Cortex of kidney (tissue), 1 donor: ENCODE results near the gene CDKL2.

ENCODE experiments used
- DNase-seq: peaks from one replicate; lab custom pipeline; 2025; lab: John Stamatoyannopoulos, UW

The CDKL2 gene

DNA sequence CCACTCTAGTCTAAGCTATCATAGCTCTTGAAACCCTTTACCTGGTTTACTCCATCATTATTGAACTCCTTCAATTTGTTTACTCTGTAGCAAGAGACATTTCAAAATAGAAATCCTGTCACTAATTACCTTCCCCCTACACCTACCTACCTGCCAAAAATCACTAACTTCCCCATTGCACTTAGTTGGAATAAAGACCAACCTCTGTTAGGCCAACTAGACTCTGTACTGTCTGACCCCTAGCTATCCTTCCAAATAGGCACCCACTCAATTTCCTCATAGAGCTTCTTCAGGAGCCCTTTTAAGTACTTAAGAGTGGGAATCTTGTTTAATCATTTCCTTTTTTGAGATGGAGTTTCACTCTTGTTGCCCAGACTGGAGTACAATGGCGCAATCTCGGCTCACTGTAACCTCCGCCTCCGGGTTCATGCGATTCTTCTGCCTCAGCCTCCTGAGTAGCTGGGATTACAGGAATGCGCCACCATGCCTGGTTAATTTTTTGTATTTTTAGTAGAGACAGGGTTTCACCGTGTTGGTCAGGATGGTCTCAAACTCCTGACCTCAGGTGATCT lies 8.9 kb upstream of the CDKL2 start:
- no peak for DNase-seq

DNA sequence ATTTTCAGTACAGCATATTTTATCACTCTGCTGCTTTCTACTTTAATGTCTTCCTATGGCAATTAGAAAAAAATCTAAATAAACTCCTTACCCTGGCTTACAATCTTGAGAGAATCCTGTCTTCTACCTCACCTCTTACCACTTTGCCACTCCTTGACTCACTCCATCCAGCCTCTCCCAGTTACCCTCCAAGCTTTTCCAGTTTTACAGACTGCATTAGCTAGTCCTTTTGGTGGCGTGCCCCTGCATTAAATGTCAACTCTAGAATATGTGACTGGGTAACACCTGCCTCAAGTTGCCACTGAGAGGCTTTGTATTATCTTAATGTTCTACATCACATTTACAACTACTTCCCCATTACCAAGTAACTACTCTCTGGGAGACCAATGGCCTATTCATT lies 7.5 kb upstream of the CDKL2 start:
- DNase-seq, result no peak

DNA sequence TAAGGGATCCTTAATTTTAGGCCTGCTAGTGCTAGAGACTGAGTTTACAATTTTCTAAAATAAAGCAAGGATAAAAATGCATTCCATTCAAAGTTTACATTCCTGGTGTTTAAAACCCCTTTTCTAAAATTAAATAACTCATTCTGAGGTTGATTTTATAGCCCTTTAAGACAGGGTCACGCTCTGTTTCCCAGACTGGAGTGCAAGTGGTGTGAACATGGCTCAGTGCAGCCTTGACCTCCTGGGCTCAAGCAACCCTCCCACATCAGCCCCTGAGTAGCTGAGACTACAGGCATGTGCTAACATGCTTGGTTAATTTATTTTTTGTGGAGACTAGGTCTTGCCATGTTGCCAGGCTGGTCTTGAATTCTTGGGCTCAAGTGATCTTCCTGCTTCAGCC lies 6.8 kb upstream of the CDKL2 start:
- DNase-seq, result no peak

DNA sequence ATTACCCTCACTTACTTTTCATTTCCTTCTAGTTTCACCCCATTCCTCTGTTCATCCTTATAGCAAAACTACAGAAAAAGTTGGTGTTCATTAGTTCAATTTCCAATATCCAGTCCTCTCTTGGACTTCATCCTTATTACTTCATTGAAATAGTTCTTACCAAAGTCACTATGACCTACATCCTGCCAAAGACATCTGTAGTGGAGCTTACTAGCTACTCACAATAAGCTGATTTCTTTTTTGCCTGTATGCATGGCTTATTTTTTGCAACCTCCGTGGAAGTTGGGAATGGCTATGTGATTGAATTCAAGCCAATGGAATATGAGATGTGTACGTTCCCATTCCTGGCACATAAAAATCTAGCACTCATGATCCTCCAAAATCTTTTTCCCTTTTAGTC lies 4.6 kb upstream of the CDKL2 start:
- DNase-seq, result no peak

DNA sequence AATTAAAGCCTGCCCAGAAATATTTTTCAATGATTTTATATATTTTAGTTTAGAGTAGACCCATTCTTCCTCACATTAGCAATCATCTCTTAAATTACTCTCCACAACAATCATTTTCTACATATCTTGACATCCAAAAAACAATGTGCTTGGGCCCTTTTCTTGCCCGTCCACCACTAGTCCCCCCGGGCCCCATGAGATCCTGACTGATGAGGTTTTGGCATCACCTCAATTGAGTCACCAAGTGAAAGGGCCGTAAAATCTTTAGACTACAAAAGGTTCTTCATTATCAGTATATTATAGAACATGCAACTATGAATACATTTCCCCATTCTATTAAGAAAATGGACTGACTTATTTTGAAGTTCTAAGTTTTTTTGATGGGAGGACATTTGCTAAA lies 4.0 kb upstream of the CDKL2 start:
- no peak for DNase-seq

DNA sequence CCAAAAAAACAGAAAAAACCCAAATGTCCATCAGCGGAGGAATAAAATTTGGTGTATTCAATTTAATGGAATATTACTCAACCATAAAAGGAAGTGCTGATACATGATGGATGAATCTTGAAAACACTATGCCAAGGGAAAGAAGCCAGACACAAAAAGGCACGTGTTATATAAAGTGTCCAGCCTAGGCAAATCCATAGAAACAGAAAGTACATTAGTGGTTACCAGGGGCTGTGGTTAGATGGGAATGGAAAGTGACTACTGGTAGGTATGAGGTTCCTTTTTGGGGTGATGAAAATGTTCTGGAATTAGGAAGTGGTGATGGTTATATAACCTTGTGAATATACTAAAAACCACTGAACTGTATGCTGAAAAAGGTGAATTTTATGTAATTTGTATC lies 3.5 kb upstream of the CDKL2 start:
- DNase-seq, result no peak

DNA sequence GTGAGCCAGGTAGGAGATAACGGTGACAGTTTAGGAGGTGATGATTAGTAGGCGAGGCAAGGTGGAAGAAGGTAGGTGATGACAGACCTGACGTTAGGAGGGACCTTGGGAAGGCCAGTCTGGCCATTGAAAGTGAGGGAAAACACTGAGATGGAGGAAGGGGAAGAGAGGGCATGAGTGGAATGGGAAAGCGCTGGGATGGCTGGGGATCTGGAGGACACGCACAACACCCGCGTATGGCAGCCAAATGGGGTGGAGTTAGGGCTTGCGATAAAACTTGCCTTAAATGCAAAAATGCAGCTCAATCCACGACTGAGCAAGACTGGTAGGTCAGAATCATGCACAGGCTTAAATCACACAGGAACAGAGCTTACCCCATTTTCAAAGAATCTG lies 605 bp upstream of the CDKL2 start:
- DNase-seq, result no peak

DNA sequence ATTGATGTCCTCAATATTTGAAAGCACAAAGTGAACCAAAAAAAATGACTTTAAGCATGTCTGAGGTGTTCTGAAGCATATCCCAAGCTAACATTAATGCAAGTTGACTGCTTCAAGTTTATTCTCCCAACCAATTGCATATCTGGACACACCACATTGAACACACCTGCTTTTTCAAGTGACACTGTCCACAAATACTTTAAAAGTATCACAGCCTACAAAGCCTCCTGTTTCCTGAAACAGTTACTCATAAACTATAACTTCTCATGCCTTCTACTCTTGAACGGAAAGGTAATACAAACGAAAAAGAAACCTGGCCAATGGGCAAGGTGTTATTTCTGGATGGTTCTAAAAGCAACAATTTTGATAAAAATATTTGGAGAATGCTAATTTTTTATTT lies 1.1 kb downstream of the CDKL2 start:
- no peak for DNase-seq

DNA sequence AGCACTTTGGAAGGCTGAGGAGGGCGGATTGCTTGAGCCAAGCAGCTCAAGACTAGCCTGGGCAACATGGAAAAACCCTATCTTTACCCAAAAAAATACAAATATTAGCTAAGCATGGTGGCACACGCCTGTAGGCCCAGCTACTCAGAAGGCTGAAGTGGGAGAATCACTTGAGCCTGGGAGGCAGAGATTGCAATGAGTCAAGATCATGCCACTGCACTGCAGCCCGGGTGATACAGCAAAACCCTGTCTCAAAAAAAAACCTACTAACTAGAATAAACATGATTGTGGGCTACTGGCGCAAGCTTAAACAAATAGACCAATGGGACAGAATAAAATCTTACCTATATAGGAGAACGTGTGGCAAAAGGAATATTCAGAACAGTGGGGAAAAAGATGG lies 7.3 kb downstream of the CDKL2 start:
- DNase-seq, result no peak

DNA sequence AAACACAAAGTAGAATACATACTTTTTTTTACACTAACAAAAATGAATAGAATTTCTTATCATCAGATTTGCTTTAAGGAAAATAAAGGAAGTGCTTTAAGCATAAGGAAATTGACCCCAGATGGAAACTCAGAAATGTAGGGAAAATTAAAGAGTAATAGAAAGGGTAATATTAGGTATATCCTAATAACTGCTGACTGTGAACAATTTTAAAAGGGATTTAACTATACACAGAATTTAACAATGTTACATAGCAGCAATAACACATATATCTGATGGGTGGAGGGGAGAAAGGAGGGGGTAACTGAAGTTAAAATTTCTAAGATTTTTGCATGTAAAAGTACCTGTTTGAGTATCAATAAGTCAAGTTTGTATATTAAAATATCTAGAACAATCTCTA lies 8.6 kb downstream of the CDKL2 start:
- DNase-seq, result no peak

DNA sequence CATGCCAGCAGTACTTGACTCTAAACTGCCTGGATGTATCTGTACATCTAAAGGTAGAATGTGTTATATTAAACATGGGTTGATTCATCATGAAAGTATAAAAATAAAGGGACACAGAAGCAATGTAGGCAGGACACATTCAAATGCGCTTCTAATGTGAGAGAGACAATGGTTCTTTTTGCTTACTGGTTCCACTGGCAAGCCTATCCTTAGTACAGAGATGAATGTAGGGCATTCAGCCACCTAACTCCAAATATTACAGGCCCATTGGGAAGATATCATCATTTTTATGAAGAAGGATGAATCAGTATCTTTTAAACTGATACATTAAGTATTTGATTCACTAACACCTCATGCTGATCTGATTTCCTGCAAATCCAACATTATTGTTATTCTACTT lies 18.0 kb downstream of the CDKL2 start:
- no peak for DNase-seq

DNA sequence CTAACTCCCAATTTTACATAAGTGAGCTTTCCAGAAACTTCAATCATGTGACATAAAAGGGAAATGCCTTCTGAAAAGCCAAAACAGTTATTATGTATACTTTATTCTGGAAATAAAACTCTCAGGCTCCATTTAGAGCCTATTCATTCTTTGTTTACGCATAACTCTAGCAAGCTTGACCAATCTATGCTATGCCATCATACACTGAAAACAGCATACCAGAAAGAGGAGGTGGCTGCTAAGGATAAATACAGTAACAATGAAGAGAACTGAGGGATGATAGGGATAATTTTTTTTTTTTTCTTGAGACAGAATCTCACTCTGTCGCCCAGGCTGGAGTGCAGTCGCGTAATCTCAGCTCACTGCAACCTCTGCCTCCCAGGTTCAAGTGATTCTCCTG lies 24.4 kb downstream of the CDKL2 start:
- no peak for DNase-seq

DNA sequence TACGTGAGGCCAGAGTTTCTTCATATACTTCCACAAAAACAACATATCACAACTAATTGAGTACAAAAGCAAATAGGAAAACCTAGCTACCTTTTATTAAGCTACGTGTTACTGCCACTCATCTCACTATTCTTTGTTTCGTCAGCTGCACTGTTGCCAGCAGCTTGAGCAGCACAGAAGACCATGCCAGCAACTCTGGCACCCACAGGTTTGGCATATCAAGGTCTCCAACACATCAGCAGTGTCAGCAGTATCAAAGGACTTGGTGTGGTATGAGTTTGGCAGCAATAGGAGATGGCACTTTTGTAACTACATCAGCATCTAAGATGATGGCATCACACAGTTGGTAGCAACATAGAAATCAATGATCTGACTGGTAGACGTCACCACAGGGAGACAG lies 30.7 kb downstream of the CDKL2 start:
- DNase-seq, result no peak

DNA sequence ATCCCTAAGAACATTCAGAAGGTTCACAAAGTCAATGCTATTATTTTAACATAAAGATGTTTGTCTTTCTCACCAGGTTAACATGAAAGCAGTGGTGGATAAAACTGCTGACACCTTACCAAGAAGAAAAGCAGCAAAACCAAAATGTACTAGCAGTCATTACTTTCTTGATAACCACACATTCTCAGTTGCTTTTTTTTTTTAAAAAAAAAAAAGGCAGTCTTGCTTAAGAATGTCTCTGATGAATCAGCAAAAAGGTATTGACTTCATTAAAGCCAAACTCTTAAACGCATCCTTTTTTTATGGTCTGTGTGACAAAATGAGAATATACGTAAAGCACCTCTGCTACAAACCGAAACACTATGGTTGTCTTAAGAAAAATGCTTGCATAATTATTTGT lies 31.9 kb downstream of the CDKL2 start:
- DNase-seq, result no peak

DNA sequence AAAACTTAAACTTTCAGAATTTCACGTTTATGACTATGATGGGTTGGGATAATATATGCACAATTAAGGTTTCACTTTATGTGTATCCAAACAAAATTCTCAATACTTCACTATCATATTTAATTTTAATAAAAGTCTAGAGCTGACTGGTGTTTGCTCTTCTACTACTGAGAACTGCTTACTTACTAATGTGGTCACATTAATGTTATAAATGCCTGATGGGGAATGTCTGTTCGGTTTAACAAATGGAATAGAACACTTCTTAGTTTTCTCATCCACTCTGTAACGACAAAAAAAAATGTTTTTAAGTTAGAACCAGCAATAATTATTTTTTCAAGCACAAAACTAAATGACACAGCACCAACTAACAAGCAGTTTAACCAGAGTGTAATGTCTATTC lies 34.3 kb downstream of the CDKL2 start:
- no peak for DNase-seq

DNA sequence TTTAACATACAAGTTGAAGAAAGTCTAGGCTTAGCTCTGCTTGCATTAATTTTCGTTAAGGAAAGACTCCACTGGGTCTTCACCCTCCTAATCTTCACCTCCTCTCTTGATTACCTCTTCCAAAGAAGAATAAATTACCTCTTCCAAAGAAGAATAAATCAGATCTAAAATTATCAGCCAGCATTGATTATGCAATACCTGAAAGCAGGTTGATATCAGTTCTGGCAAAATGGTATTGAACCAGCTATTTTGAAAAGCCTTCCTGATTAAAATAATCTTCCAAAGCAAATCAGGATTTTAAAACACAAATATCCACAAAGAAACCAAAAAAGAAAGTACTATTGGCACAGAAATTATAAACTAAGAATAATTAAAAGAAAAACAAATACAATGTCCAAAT lies 36.9 kb downstream of the CDKL2 start:
- DNase-seq, result no peak

DNA sequence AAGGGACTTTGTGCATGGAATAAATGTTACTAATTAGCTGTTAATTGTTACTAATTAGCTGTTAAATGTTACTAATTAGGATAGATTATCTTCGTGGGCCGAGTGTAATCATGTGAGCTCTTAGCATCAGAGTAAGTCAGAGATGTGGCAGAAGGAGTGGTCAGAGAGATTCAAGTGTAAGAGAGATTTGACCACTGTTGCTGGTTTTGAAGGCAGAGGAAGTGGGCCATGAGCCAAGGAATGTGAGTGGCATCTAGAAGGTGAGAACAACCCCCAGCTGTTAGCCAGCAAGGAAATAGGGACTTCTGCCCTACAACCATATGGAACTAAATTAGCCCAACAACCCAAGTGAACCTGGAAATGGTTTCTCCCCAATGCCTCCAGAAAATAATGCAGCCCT lies 46.3 kb downstream of the CDKL2 start:
- no peak for DNase-seq

DNA sequence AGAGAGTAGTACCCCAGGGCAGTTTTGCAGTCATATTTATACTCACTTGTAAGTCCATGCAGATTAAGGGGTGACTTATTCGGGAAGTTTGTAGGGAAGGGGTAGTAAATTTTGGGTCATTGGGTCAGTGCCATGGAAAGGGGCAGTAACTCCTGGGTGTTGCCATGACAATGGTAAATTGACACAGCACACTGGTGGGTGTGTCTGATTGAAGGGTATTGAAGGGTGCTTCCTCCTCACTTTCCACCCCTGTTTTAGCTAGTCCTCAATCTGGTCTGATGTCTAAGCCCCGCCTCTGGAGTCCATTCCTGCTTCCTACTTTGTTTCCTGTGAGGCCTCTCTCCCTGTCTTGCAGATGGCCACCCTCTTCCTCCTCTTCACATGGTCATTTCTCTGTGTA lies 62.6 kb downstream of the CDKL2 start:
- no peak for DNase-seq

DNA sequence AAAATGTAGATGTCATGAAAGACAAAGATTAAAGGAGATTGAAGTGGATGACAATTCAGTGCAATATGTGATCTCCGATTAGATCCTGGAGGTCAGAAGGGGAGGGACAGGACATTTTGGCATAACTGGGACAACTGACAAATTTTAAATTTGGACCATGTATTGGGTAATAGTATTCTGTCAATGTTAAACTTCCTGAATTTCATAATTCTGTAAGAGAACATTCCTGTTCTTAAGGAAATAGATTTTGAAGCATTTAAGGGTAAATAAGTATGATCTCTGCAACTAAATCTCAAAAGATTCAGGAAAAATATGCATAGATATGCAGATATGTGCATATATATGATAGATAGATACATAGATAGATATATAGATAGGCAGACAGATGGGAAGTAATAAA lies 63.4 kb downstream of the CDKL2 start:
- DNase-seq, result no peak

DNA sequence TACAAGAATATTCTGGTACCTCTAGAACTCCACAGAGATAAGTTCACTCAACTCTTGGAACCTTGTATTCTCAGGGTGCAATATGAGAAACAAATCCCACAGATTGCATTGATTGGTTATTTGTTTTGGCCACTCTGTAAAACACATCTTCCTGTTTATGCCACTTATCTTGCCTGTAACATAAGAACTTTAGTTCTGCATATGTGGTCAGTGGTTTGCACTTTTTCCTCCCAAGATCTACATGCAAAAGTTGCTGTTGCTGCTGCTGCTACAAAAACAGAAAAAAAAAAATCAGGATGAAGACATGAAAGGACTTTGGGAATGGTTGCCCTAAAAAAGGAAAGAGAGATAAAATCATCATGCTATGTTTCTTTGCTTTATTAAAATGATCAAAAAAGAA lies 64.8 kb downstream of the CDKL2 start:
- no peak for DNase-seq

DNA sequence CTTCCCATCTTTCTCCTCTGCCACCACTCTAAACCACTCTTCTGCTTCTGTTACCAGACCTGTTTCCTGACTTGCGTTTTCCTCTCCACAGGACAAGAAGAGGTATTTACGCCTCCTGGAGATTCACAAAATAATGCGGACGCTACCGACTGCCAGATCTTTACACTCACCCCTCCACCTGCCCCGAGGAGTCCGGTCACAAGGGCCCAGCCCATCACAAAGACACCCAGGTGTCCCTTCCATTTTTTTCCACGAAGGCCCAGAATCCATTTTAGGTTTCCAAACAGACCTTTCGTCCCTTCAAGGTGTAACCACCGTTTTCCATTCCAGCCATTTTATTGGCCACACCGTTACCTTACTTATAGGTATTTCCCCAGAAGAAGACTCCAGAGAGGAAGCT lies 66.3 kb downstream of the CDKL2 start:
- no peak for DNase-seq

DNA sequence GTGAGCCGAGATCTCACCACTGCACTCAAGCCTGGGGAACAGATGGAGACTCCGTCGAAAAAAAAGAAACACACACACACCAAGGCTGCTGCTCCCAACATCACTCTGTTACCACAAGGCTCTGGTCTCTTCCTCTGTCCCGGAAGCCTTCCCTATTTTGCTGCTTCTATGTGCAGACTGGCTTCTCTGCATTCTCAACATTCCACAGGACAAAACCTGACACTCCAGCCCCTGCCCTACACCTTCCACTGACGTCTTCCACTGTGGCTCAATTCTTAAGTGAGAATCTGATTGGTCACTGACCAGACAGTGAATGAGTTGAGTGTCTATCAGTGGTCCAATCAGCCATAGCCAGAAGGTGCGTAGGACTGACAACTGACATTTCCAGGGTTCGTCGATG lies 68.5 kb downstream of the CDKL2 start:
- DNase-seq, result no peak

DNA sequence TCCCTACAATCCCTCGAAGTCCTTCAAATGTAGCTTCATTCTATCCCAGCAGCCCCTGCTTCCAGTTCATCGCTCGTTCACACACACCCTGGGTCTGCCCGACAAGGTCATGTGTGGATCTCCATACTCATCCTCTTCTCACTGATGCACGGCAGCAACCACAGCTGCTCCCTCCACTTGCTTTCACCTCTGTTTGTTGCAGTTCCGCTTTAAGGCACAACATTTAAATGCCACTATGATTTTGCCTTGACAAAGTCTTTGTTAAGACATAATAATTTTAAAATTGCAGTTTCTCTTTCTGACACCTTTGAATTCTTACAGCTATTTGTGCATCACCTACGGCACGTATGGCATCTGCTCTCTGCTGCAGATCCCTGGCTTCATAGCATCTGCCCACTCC lies 72.6 kb downstream of the CDKL2 start:
- DNase-seq, result no peak

DNA sequence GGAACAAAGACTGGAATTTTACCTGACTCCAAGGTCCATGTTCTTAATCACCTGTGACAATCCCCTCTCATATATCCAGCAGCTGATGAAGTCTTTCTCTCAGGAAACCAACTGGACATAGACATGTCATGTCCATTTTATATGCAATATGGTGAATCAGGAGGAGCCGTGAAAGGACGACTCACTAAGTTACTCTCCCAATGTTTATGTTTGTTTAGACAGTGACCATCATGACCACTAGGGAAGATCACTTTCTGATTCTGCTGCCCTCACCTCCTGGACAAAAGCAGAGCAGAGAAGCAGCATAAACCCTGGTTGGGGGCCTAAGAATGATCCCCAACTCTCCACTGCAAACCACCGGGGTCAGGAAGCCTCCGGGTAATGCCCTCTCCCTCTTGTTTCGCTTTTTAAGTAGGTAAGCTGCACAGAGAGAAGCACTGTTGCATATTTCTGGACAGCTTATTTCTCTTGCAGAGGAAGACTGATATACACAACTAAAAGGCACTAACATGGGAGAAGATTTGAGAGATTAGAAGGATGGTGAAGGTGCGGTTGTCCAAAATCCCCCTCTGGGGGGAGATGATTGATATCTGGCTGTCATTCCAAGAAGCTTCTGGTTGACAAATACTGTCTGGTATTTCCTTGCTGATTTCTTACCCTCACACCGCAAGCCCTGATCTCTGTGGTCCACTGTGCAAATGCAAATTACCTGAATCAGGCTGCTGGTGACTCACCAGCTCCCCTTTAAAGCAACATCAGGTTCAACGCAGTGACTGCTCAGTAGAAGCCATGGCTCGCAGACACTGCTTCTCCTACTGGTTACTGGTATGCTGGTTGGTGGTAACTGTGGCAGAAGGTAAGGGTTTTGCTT lies 74.8 kb downstream of the CDKL2 start, which contains the start of gene ODAPH:
TSS of gene ODAPH (plus strand) at position 773 of the 871 bp plus-strand sequence. CDS start at position 790, 17 bp downstream.
- no peak for DNase-seq
